Kidney (tissue), 14 donors: ENCODE data around the gene CALR. TPM values are rescaled to one million over a fixed set of nuclear protein-coding genes. Genes with fewer than 3 reads are reported as not detected.

Source experiments
- DNase-seq, 5 donors: peaks; one replicate each; pipeline ENCODE4 v3.0.0-alpha.2; 2013 to 2020
- FAIRE-seq: peaks from 2 replicates; lab custom pipeline; 2012; peaks lifted over from hg19 to GRCh38; lab: Jason Lieb, UNC
- H3K27ac ChIP-seq, 2 donors: one replicate each; pipeline ENCODE4 v1.7.0; 2013; ENCODE audit warnings: low read depth in 2 of 2, low read length in 2 of 2, inconsistent platforms in 1 of 2
- H3K27me3 ChIP-seq: one replicate; pipeline ENCODE4 v1.7.1; 2013; ENCODE audit warnings: low read length, inconsistent platforms; ENCODE audit not compliant: control insufficient read depth, insufficient read depth
- H3K36me3 ChIP-seq, 3 donors: one replicate each; pipeline versions ENCODE4 v1.7.0 to v1.7.1; 2013; ENCODE audit warnings: low read length in 3 of 3, control low read depth in 1 of 3, inconsistent platforms in 1 of 3; ENCODE audit not compliant: insufficient read depth in 3 of 3, control insufficient read depth in 2 of 3
- H3K4me1 ChIP-seq, 3 donors: one replicate each; pipeline versions ENCODE4 v1.7.0 to v1.7.1; 2013; ENCODE audit warnings: low read length in 3 of 3, inconsistent platforms in 1 of 3, low read depth in 1 of 3; ENCODE audit not compliant: control insufficient read depth in 2 of 3, insufficient read depth in 2 of 3
- H3K4me3 ChIP-seq, 3 donors: one replicate each; pipeline versions ENCODE4 v1.7.0 to v1.8.1; 2013; ENCODE audit warnings: low read length in 3 of 3, control low read depth in 1 of 3, inconsistent platforms in 1 of 3
- H3K9ac ChIP-seq, 3 donors: one replicate each; pipeline versions ENCODE4 v1.7.0 to v1.7.1; 2013; ENCODE audit warnings: low read length in 3 of 3, control low read depth in 1 of 3, inconsistent platforms in 1 of 3
- H3K9me3 ChIP-seq, 3 donors: one replicate each; pipeline versions ENCODE4 v1.7.0 to v1.7.1; 2013; ENCODE audit warnings: low read length in 3 of 3, control low read depth in 1 of 3, inconsistent platforms in 1 of 3; ENCODE audit not compliant: control insufficient read depth in 2 of 3, insufficient read depth in 1 of 3
- intact Hi-C: fragments of 100-400 bp; cut with DNase I; formaldehyde crosslinking; loops from one replicate; pipeline ENCODE4 v1.11.1; 2022
- polyA plus RNA-seq: library from polyadenylated mRNA; stranded (reverse); fragments of 350-450 nt; fragmentation: Illumina TruSeq; extraction: RNeasy Lipid Tissue Mini Kit (QIAGEN cat#74804); gene quantifications from one replicate; pipeline ENCODE4 v1.2.3, GENCODE V29; 2014; ENCODE audit warnings: low read depth, low replicate concordance; ENCODE audit not compliant: insufficient read depth
- total RNA-seq: library from RNA; stranded (reverse); fragmentation: NEBNext Ultra II Directional; extraction: Animal tissue kit (Norgen Biotek cat#: 25700); gene quantifications from one replicate; pipeline ENCODE4 v1.2.1, GENCODE V29; 2021
- TF ChIP-seq, protein P1 (sequence below): IDR thresholded peaks from 3 replicates; pipeline ENCODE4 v1.5.1; 2012; ENCODE audit warnings: mild to moderate bottlenecking, moderate library complexity, borderline replicate concordance; ENCODE audit not compliant: insufficient read depth; ENCODE audit errors: extremely low read depth
- donor health status: control.
- donor health status: control.
- donor health status: control.
- donor health status: control.
- donor health status: control.
- donor health status: DM: yes; HTN: yes; CAD: no.
- donor health status: Normal renal cell carcinoma (clear cell type).

Gene CALR
- total and polyA plus RNA-seq, 2 donors from 2014 or later: 1,037 to 1,087 TPM

DNA sequence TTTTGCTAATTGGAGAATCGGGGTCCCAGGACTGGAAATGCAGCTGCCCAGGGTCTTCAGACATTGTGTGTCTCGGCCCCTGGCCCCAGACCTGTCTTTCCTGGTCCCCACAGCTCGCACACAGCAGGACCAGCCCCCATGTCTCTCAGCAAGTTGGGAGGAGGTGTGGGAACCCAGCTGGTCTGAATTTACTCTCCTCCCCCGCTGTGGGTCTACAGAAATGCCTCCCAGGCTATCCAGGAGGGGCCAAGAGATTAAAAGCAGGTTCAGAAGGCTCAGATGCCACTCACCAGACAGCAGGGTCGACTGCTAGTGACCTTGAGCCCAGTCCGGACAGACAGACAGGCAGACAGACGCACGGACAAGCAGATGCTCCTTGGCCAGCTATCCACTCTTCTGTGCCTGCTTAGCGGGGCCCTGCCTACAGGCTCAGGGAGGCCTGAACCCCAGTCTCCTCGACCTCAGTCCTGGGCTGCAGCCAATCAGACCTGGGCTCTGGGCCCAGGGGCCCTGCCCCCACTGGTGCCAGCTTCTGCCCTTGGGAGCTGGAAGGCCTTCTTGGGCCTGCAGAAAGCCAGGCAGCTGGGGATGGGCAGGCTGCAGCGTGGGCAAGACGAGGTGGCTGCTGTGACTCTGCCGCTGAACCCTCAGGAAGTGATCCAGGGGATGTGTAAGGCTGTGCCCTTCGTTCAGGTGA lies 31.0 kb downstream of the CALR start, which contains the start of gene DAND5:
Gene DAND5 (plus strand): TSS at position 285 of the 697 bp plus-strand sequence. CDS start 85 bp downstream, at position 370.
- H3K9me3 ChIP-seq: no peaks in the 10 kb centered on the region
- H3K9ac ChIP-seq: no peak within 1 kb of the TSS
- H3K36me3 ChIP-seq: no peaks in the 10 kb centered on the region
- H3K4me1 ChIP-seq: peaks cover 0 to 2% (median 0%) of the 10 kb centered on the region in 3 donors
- TF ChIP-seq, protein P1, sequence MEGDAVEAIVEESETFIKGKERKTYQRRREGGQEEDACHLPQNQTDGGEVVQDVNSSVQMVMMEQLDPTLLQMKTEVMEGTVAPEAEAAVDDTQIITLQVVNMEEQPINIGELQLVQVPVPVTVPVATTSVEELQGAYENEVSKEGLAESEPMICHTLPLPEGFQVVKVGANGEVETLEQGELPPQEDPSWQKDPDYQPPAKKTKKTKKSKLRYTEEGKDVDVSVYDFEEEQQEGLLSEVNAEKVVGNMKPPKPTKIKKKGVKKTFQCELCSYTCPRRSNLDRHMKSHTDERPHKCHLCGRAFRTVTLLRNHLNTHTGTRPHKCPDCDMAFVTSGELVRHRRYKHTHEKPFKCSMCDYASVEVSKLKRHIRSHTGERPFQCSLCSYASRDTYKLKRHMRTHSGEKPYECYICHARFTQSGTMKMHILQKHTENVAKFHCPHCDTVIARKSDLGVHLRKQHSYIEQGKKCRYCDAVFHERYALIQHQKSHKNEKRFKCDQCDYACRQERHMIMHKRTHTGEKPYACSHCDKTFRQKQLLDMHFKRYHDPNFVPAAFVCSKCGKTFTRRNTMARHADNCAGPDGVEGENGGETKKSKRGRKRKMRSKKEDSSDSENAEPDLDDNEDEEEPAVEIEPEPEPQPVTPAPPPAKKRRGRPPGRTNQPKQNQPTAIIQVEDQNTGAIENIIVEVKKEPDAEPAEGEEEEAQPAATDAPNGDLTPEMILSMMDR: no peak
- H3K27ac ChIP-seq: no peak within 1 kb of the TSS
- no peak for FAIRE-seq
- H3K4me3 ChIP-seq: no peak within 1 kb of the TSS
- intact Hi-C loops: no loop called here
- no peaks in the 10 kb centered on the region for H3K27me3 ChIP-seq
- DNase-seq: no peak

DNA sequence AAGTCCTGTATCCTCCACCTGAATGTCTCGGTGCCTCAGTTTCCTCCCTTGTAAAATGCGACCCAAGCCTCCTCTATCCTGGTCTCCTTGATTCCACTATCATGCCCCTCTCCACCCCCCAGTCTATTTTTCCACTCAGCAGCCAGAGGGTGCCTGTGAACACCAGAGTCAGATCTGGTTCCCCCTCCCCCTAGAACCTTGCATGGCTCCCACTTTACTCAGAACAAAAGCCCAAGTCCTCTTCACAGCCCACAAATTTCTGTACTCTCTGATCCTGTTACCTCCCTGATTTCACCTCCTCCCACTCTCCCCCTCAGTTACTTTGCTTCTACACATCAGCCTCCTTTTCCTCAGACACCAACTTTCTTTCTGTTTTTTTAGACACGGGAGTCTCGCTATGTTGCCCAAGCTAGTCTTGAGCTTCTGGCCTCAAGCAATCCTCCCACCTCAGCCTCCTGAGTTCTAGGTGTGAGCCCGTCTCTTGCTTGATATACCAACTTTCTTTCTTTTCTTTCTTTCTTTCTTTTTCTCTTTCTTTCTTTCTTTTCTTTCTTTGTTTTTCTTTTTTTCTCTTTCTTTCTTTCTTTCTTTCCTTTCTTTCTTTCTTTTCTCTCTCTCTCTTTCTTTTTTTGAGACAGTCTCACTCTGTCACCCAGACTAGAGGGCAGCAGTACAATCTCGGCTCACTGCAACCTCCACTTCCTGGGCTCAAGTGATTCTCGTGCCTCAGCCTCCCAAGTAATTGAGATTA lies 31.8 kb downstream of the CALR start:
- Histone ChIP-seq H3K9ac (no peak overlapping the region), H3K4me3 (no peak overlapping the region), H3K36me3 (no peaks in the 10 kb centered on the region), H3K4me1 (peaks cover 0 to under 1% (median 0%) of the 10 kb centered on the region in 3 donors), H3K9me3 (no peaks in the 10 kb centered on the region), H3K27ac (no peak overlapping the region), H3K27me3 (no peaks in the 10 kb centered on the region)
- TF ChIP-seq, protein P1: no peak
- intact Hi-C loops: loop anchor here (10.0 kb wide), 1 partner anchor 95 kb away; no protein-coding TSS in a partner anchor
- DNase-seq: no peak
- no peak for FAIRE-seq

DNA sequence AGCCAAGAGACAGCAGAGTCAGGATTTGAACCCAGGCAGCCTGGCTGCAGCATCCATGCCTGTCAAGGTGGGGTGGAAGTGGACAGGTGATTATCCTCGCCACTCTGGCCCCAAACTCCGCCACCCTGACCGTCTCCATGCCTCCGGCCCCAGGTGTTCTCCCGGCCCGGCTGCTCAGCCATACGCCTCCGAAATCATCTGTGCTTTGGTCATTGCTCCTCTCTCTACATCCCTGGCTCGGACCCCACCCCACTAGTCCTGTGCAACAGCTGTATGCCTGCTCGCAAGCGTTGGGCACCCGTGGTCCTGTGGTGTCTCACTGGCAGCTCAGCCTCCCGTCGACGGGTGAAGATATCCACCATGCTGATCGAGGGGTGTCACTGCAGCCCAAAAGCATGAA lies 34.8 kb downstream of the CALR start:
- intact Hi-C loops: loop anchor here (10.0 kb wide), 1 partner anchor 92 kb away; no protein-coding TSS in a partner anchor
- no peaks in the 10 kb centered on the region for H3K9me3 ChIP-seq
- H3K4me1 ChIP-seq: peaks cover 0 to 2% (median 0%) of the 10 kb centered on the region in 3 donors
- H3K36me3 ChIP-seq: no peaks in the 10 kb centered on the region
- no peak overlapping the region for H3K9ac ChIP-seq
- TF ChIP-seq, protein P1: no peak
- H3K27me3 ChIP-seq: no peaks in the 10 kb centered on the region
- no peak overlapping the region for H3K27ac ChIP-seq
- FAIRE-seq (no peak), DNase-seq (no peak)
- H3K4me3 ChIP-seq: no peak overlapping the region
